Neural cell (in vitro differentiated cells): ENCODE results near the gene ZSWIM6. TPM values are rescaled to one million over a fixed set of nuclear protein-coding genes. Genes with fewer than 3 reads are reported as not detected.

ENCODE experiments used
- H2AFZ ChIP-seq: fragments of 200-600, 300-800 bp; sonication (generic), shearing (Covaris generic); 2 replicates; pipeline ENCODE4 v1.6.0; 2014; ENCODE audit warnings: low read depth, mild to moderate bottlenecking, antibody characterized with exemption, low read length, moderate library complexity
- H3F3A ChIP-seq: fragments of 200-600 bp; shearing (Covaris generic); 2 replicates; pipeline ENCODE4 v1.6.1; 2016; ENCODE audit warnings: mild to moderate bottlenecking, moderate library complexity, mixed read lengths, antibody characterized with exemption, low read length; ENCODE audit not compliant: insufficient read depth, poor library complexity, severe bottlenecking
- H3K27ac ChIP-seq: fragments of 200-600, 300-800 bp; sonication (generic), shearing (Covaris generic); 2 replicates; pipeline ENCODE4 v1.5.1; 2014; ENCODE audit warnings: mild to moderate bottlenecking, low read length, moderate library complexity
- H3K27me3 ChIP-seq: fragments of 300-800, 200-600 bp; sonication (generic), shearing (Covaris generic); 2 replicates; pipeline ENCODE4 v1.6.0; 2014; ENCODE audit warnings: mild to moderate bottlenecking, low read depth, low read length, moderate library complexity; ENCODE audit not compliant: insufficient read depth
- H3K36me3 ChIP-seq: fragments of 300-800, 200-600 bp; sonication (generic), shearing (Covaris generic); 2 replicates; pipeline ENCODE4 v1.5.1; 2014; ENCODE audit warnings: mild to moderate bottlenecking, antibody characterized with exemption, low read length, moderate library complexity; ENCODE audit not compliant: insufficient read depth
- H3K4me2 ChIP-seq: fragments of 300-800, 200-600 bp; sonication (generic), shearing (Covaris generic); 2 replicates; pipeline ENCODE4 v1.6.0; 2014; ENCODE audit warnings: mild to moderate bottlenecking, low read length
- H3K4me3 ChIP-seq: fragments of 300-800, 200-600 bp; sonication (generic), shearing (Covaris generic); 2 replicates; pipeline ENCODE4 v1.5.1; 2014; ENCODE audit warnings: mild to moderate bottlenecking, low read length, moderate library complexity
- H3K79me2 ChIP-seq: fragments of 200-600 bp; shearing (Covaris generic); replicated peaks from 2 replicates; pipeline ENCODE4 v1.6.0; 2014; ENCODE audit warnings: mild to moderate bottlenecking, low read length, moderate library complexity; ENCODE audit not compliant: insufficient read depth
- H3K9ac ChIP-seq: fragments of 300-800, 200-600 bp; sonication (generic), shearing (Covaris generic); 2 replicates; pipeline ENCODE4 v1.6.1; 2016; ENCODE audit warnings: mild to moderate bottlenecking, low read length, mixed read lengths
- H3K9me2 ChIP-seq: fragments of 200-600 bp; shearing (Covaris generic); 2 replicates; pipeline ENCODE4 v1.6.1; 2016; ENCODE audit warnings: mild to moderate bottlenecking, low read length, mixed read lengths; ENCODE audit not compliant: insufficient read depth
- H3K9me3 ChIP-seq: fragments of 200-600, 300-800 bp; sonication (generic), shearing (Covaris generic); 2 replicates; pipeline ENCODE4 v1.6.1; 2016; ENCODE audit warnings: mild to moderate bottlenecking, mixed run types, low read length, moderate library complexity, mixed read lengths
- H4K20me1 ChIP-seq: fragments of 200-600 bp; shearing (Covaris generic); 2 replicates; pipeline ENCODE4 v1.6.1; 2016; ENCODE audit warnings: mild to moderate bottlenecking, mixed run types; ENCODE audit not compliant: insufficient read depth
- EP300 ChIP-seq: fragments of 450-650 bp; conservative IDR thresholded peaks from 2 replicates; pipeline ENCODE4 v1.6.1; 2014; ENCODE audit warnings: antibody characterized with exemption, mild to moderate bottlenecking, moderate library complexity; ENCODE audit not compliant: poor library complexity, severe bottlenecking
- EZH2 ChIP-seq: fragments of 200-600, 300-800 bp; shearing (Covaris generic), sonication (generic); IDR thresholded peaks from 2 replicates; pipeline ENCODE4 v1.6.1; 2014; ENCODE audit warnings: antibody characterized with exemption, low read length, borderline replicate concordance, mild to moderate bottlenecking; ENCODE audit not compliant: insufficient read depth, poor library complexity, severe bottlenecking
- MXI1 ChIP-seq: fragments of 450-650 bp; conservative IDR thresholded peaks from 2 replicates; pipeline ENCODE4 v1.6.1; 2014; ENCODE audit warnings: antibody characterized with exemption, mild to moderate bottlenecking; ENCODE audit not compliant: poor library complexity, severe bottlenecking
- POLR2AphosphoS5 ChIP-seq: IDR thresholded peaks from 2 replicates; pipeline ENCODE4 v1.6.1; 2012
- RAD21 ChIP-seq: fragments of 450-650 bp; conservative IDR thresholded peaks from 2 replicates; pipeline ENCODE4 v1.6.1; 2014; ENCODE audit warnings: antibody characterized with exemption, mild to moderate bottlenecking, moderate library complexity
- SMC3 ChIP-seq: fragments of 450-650 bp; conservative IDR thresholded peaks from 2 replicates; pipeline ENCODE4 v1.6.1; 2014; ENCODE audit warnings: antibody characterized with exemption, mild to moderate bottlenecking, moderate library complexity; ENCODE audit not compliant: poor library complexity
- TAF1 ChIP-seq: IDR thresholded peaks from 2 replicates; pipeline ENCODE4 v1.6.1; 2012; ENCODE audit warnings: low read depth
- polyA plus RNA-seq: library from polyadenylated mRNA; depleted of rRNA; stranded (reverse); fragments of >200 nt; gene quantifications from 2 replicates; pipeline ENCODE4 v1.2.3, GENCODE V29; 2014
- TF ChIP-seq, protein P1 (sequence below): fragments of 450-650 bp; IDR thresholded peaks from 2 replicates; pipeline ENCODE4 v1.5.1; 2014; ENCODE audit warnings: antibody characterized with exemption, mild to moderate bottlenecking, moderate library complexity; ENCODE audit not compliant: poor library complexity, severe bottlenecking
- TF ChIP-seq, protein P2 (sequence below): IDR thresholded peaks from 2 replicates; pipeline ENCODE4 v1.6.1; 2012; ENCODE audit warnings: borderline replicate concordance

The ZSWIM6 gene
- polyA plus RNA-seq, 1 donor from 2014 or later, result 43.6 TPM

- no peaks in the 10 kb centered on the region for H4K20me1 ChIP-seq
- H3K9me3 ChIP-seq, result no peaks in the 10 kb centered on the region
- no peaks in the 10 kb centered on the region for H3K79me2 ChIP-seq
- H2AFZ ChIP-seq, result no peak overlapping the region
- no peaks in the 10 kb centered on the region for H3K27me3 ChIP-seq
- H3K4me2 ChIP-seq, result no peak overlapping the region
- no peaks in the 10 kb centered on the region for H3K36me3 ChIP-seq
- no peak overlapping the region for H3K9ac ChIP-seq
- TF ChIP-seq POLR2AphosphoS5 (no peak), MXI1 (no peak), EZH2 (no peak), TAF1 (no peak), EP300 (no peak), RAD21 (no peak), SMC3 (no peak)
- TF ChIP-seq, protein P1, sequence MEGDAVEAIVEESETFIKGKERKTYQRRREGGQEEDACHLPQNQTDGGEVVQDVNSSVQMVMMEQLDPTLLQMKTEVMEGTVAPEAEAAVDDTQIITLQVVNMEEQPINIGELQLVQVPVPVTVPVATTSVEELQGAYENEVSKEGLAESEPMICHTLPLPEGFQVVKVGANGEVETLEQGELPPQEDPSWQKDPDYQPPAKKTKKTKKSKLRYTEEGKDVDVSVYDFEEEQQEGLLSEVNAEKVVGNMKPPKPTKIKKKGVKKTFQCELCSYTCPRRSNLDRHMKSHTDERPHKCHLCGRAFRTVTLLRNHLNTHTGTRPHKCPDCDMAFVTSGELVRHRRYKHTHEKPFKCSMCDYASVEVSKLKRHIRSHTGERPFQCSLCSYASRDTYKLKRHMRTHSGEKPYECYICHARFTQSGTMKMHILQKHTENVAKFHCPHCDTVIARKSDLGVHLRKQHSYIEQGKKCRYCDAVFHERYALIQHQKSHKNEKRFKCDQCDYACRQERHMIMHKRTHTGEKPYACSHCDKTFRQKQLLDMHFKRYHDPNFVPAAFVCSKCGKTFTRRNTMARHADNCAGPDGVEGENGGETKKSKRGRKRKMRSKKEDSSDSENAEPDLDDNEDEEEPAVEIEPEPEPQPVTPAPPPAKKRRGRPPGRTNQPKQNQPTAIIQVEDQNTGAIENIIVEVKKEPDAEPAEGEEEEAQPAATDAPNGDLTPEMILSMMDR, result no peak
- TF ChIP-seq, protein P2, sequence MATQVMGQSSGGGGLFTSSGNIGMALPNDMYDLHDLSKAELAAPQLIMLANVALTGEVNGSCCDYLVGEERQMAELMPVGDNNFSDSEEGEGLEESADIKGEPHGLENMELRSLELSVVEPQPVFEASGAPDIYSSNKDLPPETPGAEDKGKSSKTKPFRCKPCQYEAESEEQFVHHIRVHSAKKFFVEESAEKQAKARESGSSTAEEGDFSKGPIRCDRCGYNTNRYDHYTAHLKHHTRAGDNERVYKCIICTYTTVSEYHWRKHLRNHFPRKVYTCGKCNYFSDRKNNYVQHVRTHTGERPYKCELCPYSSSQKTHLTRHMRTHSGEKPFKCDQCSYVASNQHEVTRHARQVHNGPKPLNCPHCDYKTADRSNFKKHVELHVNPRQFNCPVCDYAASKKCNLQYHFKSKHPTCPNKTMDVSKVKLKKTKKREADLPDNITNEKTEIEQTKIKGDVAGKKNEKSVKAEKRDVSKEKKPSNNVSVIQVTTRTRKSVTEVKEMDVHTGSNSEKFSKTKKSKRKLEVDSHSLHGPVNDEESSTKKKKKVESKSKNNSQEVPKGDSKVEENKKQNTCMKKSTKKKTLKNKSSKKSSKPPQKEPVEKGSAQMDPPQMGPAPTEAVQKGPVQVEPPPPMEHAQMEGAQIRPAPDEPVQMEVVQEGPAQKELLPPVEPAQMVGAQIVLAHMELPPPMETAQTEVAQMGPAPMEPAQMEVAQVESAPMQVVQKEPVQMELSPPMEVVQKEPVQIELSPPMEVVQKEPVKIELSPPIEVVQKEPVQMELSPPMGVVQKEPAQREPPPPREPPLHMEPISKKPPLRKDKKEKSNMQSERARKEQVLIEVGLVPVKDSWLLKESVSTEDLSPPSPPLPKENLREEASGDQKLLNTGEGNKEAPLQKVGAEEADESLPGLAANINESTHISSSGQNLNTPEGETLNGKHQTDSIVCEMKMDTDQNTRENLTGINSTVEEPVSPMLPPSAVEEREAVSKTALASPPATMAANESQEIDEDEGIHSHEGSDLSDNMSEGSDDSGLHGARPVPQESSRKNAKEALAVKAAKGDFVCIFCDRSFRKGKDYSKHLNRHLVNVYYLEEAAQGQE, result no peak
- H3K9me2 ChIP-seq, result no peaks in the 10 kb centered on the region
- H3F3A ChIP-seq, result no peaks in the 10 kb centered on the region
- no peak overlapping the region for H3K27ac ChIP-seq
- no peak overlapping the region for H3K4me3 ChIP-seq
Observed at GRCh38 chr5:61307611-61308010, 24.4 kb upstream of the ZSWIM6 start.

DNA sequence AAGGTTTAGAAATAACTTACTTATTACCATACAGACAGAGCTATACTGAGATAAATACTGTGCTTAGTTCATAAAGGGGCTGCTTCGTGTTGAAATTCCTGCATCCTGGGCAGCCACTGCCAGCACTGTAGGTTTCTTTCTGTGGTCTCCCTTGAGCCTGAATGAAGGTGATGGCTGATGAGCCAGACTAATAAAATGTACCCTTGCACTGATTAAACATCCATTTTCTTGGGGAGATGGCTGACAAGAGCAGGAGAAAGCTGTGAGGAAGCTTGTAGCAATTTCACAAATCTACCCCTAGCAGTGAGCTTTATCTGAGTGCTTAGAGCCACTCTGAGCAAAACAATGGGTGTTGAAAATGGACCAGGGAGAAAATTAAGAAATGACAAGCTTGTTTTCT, 23.3 kb upstream of the ZSWIM6 start:
- H3K9me3 ChIP-seq, result no peaks in the 10 kb centered on the region
- no peaks in the 10 kb centered on the region for H3F3A ChIP-seq
- no peaks in the 10 kb centered on the region for H3K9me2 ChIP-seq
- H3K9ac ChIP-seq, result peak overlapping the region; percentile 20
- peak overlapping the region; percentile 37 for H3K27ac ChIP-seq
- H3K79me2 ChIP-seq, result no peaks in the 10 kb centered on the region
- no peak for TF ChIP-seq POLR2AphosphoS5
- no peak for TF ChIP-seq TAF1
- TF ChIP-seq SMC3, result no peak
- TF ChIP-seq EP300, result no peak
- TF ChIP-seq MXI1, result no peak
- H4K20me1 ChIP-seq, result no peaks in the 10 kb centered on the region
- H2AFZ ChIP-seq, result peak overlapping the region; percentile 2
- H3K4me3 ChIP-seq, result no peak overlapping the region
- H3K36me3 ChIP-seq, result no peaks in the 10 kb centered on the region
- no peaks in the 10 kb centered on the region for H3K27me3 ChIP-seq
- H3K4me2 ChIP-seq, result peak overlapping the region; percentile 3
